Stimulated activated CD4-positive, alpha-beta T cell treated with anti-CD3 and anti-CD28 coated beads, Interleukin-1b, Interleukin-23, amount 100 ng/mL, for 24 hours (primary cell): ENCODE measurements around the gene CFAP73.
"Not testable (repeated sequence)": the region's sequence is repeated elsewhere in the genome, so short reads cannot be mapped to it uniquely, and the experiment has no call there.

Experiments
- DNase-seq, 4 experiments: peaks; one replicate each; pipeline ENCODE4 v3.0.0-alpha.2; 2020; ENCODE audit warnings: low read depth in 4 of 4, low spot score in 1 of 4

Gene CFAP73

GRCh38 chr12:113185180-113186032 lies 35.9 kb downstream of the CFAP73 start, which contains the start of the genes DDX54 and RITA1:
Gene DDX54 (minus strand): TSS chr12:113185478. CDS start chr12:113185451, 27 bp downstream.
Gene RITA1 (plus strand): TSS chr12:113185721. CDS start chr12:113186747, 1,026 bp downstream.
- DNase-seq, result peak; percentile 67 to 74 (median 72)

- DNase-seq, result peak in 1 of 4 experiments; percentile 13
Observed at GRCh38 chr12:113186033-113186365, 36.5 kb downstream of the CFAP73 start.

GRCh38 chr12:113186666-113187325 lies 37.3 kb downstream of the CFAP73 start:
- no peak for DNase-seq

DNA sequence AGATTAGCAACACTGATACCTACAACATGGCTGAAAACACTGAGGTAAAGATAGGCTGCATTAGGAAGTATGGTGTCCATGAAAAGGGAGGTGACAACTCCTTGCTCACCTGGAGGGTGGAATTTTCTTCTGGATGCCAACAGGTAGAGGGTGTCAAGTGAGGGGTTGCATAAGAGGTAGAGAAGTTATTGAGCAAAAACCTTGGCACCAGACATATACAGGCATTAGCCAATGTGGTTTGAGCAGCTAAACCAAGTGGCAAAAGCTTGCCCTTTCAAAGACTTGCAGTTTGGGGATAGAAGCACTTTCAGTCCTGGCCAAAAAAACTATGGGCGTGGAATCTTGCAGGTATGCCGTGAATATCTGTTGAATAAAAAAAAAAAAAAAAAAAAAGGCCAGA lies 39.8 kb downstream of the CFAP73 start:
- no peak for DNase-seq

- DNase-seq, result no peak
Observed at GRCh38 chr12:113190761-113191160, 41.2 kb downstream of the CFAP73 start.

- DNase-seq, result no peak
Observed at GRCh38 chr12:113191227-113191626, 41.7 kb downstream of the CFAP73 start.

GRCh38 chr12:113194971-113195391 lies 45.5 kb downstream of the CFAP73 start:
- no peak for DNase-seq

DNA sequence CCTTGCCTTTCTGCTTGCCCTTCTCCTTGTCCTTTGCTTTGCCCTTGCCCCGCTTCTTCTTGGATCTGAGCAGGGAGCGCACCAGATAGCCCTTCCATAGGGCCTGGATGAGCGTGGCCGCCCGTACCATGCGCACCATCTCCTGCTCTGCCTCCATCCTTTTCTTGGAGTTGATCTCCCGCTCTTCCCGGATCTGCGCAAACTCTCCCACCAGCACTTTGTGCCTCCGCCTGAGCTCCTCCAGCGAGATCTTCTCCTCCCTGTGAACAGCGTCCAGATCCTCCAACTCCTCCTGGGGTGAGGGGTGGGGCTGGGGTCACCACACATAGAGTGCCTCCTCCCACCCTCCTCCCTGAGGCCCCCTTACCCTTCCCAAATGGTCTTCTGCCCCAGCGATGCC lies 46.1 kb downstream of the CFAP73 start:
- DNase-seq, result no peak

DNA sequence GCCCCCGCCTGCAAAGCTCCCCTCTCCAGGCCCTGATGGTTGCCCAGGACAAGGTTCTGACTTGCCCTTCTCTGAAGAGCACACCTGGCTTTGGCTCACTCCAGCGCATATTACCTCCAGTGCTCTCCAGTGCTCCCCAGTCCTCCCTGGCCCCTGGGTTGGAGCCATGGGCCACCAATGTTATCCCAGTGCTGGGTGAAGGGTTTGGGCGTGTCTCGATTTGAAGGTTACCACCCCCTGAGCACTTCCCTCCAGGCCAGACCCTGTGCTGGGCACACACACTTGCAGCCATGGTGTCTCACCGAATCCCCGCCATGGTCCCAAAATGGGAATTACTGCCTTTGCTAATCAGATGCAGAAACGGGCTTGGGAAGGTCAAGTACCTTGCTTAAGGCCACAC lies 47.1 kb downstream of the CFAP73 start:
- DNase-seq, result no peak

DNA sequence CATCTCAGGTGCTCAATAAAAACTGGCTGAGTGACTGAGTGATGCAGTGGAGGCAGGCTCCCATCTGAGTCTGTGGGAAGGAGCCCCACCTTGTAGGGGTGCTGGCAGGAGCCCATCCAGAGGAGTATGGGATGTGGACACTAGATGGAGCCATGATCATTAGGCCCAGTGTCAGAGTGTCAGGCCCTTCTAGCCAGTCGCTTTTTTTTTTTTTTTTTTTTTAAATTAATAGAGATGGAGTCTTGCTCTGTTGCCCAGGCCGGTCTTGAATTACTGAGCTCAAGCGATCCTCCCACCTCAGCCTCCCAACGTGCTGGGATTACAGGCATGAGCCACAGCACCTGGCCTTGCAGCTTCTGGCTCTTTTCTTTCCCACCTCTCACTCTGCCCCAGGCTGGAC lies 47.5 kb downstream of the CFAP73 start:
- DNase-seq, result peak in 2 of 4 experiments; percentile 30 to 31

DNA sequence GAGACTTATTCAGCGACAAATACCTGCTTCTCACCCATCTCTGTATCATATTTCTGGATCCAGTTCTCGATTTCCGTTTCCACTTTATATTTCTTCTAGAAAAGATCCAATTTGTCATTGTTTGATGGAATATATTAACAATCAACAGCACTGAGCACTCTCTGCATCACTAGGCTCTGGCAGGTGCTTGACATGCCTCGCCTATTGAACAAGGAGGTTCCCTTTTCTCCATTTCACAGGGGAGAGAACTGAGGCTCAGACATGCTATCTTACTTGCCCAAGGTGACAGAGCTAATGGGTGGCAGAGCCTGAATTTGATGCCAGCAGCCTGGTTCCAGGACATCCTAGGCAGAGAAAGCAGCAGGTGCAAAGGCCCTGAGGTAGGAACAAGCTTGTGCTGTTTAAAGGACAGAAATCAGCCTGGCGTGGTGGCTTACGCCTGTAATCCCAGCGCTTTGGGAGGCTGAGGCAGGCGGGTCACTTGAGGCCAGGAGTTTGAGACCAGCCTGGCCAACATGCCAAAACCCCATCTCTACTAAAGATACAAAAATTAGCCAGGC lies 48.1 kb downstream of the CFAP73 start:
- DNase-seq, result no peak

DNA sequence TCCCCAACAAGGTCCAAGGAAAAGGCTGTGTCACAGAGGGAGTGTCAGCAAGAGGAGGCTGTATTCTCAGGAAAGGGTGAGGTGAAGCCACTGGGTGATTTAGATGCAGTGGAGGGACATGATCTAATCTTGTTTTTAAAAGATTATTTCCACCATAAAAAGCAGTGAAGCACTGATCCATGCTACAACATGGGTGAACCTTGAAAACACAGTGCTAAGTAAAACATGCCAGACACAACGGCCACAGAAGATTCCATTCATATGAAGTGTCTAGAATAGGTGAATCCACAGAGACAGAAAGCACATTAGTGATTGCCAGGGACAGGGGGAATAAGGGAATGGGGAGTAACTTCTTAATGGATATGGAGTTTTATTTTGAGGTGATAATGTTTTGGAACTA lies 48.8 kb downstream of the CFAP73 start:
- DNase-seq, result no peak

GRCh38 chr12:113200021-113200797 lies 50.7 kb downstream of the CFAP73 start:
- no peak for DNase-seq

DNA sequence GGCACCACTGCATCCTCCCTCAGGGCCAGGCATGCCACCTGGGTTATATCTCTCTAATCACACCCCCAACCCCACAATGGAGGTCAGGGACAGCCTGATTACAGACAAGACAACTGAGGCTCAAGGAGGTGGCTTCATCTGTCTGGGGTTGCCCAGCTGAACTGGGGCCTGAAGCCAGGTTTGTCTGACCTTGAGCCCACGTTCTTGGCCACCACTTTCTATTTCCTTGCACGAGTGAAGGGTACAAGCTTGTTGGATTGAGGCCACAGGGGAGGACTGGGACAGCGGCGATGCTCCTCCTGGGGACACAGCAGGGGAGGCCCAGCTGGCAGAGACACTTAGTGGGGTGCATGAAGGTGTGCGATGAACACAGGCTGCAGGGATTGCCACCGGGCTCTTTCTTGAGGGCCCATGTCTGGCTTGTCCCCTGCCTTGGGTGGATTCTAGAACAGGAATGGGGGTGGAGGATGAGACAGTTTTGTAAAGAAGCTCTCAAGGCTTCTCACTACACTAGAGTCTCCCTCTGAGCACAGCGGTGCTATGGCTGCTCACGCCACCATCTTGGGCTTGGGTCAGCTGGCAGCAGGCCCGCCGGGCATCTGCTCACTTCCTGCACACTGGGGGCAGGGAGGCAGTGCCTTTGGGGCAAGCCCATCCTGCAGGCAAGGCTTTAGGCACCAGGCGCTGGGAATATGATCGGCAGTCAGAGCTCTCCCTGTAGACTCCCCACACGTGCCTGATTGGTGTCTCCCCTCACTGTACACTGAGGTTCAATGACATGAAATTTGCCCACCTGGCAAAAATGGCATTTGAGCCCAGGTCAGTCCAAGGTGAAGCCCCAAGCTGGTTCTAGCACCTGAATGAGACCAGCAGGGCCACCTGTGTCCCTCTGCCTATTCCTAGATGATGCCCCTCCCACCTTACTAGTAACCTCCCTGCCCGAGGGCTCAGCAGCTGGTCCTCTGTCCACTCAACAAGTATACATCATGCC lies 52.0 kb downstream of the CFAP73 start:
- DNase-seq, result no peak

DNA sequence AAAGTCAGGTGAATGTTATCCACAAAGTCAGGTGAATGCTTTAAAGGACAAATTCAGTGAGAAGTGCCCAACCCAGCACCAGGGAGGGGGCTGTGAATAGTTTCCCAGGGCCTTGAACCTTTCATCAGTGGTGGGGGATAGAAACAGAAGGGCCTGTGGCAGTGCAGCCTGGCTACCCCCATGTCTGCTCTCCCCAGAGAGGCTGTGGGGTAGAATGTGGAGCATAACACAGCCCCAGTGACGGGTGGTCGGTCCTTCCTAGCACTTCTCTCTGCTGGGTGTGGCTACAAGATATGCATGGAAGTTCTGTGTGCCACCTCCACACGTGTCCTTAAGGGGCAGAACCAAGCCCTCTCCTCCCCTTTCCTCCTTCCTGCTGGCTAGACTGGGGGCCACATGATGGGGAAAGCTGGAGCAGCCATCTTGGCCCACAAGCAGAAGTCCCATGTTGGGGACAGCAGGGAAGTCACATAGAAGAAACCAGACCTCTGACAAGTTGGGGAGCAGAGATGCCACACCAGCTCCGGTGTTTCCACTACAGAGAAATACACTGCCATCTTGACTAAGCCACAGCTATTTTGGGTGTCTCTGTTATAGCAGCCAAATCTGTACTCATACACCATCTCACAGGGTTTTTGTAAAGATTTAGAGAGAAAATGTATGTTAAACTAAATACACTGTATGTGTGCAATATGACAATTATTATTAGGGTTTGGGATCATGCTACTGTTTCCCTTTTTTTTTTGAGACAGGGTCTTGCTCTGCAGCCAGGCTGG lies 53.0 kb downstream of the CFAP73 start:
- no peak for DNase-seq

DNA sequence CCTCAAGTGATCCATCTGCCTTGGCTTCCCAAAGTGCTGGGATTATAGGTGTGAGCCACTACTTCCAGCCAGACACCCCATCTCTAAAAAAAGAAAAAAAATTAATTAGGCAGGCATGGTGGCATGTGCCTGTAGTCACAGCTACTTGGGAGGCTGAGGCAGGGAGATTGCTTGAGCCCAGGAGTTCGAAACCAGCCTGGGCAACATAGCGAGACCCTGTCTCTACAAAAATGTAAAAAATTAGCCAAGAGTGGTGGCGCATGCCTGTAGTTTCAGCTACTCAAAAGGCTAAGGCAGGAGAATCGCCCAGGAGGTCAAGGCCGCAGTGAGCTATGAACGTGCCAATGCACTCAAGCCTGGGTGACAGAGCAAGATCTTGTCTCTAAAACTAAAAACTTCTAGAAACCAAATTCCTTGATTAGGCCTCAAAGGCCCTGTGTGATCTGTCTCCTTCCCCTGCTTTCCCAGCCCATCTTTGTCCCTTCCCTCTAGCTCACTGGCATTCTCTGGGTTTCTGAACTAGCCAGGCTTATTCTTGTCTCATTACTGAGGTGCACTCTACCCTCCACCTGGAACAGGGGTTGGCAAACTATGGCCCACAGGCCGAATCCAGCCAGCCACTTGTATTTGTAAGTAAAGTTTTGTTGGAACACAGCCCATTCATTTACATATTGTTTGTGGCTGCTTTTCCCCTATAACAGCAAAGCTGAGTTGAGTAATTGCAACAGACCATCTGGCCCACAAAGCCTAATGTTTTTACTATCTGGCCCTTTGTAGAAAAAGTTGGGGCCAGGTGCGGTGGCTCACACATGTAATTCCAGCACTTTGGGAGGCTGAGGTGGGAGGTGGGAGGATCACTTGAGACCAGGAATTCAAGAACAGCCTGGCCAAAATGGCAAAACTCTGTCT lies 54.6 kb downstream of the CFAP73 start:
- no peak for DNase-seq

- no peak for DNase-seq
Observed at GRCh38 chr12:113204804-113205203, 55.3 kb downstream of the CFAP73 start.

DNA sequence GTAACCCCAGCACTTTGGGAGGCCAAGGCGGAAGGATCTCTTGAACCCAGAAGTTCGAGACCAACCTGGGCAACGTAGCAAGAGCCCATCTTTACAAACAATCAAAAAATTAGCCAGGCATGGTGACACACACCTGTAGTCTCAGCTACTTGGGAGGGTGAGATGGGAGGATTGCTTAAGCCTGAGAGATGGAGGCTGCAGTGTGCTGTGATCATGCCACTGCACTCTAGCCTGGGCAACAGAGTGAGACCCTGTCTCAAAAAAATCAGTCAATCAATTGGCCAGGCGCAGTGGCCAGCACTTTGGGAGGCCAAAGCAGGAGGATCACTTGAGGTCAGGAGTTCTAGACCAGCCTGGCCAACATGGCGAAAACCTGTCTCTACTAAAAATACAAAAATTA lies 57.3 kb downstream of the CFAP73 start:
- DNase-seq, result not testable (repeated sequence)
